Upper lobe of left lung (tissue), 4 donors: ENCODE measurements around the gene SIX5.

Source experiments
- EP300 ChIP-seq, 4 donors: sonication (generic); formaldehyde crosslinking; IDR thresholded peaks; one replicate each; pipeline ENCODE4 v1.5.1; 2017; ENCODE audit warnings: antibody characterized with exemption in 4 of 4, control low read depth in 2 of 4
- TF ChIP-seq, protein P1 (sequence below), 6 experiments: fragments of 450-650 bp in 4 of 6; fragments of 200-600 bp in 2 of 6; sonication (generic) in 2 of 6; IDR thresholded peaks; one replicate each; pipeline ENCODE4 v1.5.1; 2016 to 2019; ENCODE audit warnings: antibody characterized with exemption in 6 of 6

DNA sequence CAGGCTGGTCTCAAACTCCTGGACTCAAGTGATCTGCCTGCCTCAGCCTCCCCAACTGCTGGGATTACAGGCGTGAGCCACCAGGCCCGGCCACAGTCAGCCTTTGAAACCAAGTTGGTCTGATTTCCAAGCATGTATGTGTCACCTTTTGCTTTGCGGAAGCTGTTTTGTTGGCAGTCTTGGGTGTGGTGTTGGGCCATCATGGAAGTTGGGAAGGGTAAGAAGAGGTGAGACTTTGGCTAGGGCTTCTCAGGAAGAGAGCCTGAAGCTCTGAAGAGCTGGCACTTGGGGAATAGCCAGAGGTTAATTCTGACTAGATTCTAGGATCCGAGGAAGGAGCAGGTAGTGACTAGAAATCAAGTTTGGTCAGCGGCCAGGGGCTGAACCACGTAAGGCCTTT, 43.2 kb upstream of the SIX5 start:
- TF ChIP-seq EP300 (IDR thresholded peaks at IDR 0.05) = no peak
- TF ChIP-seq, protein P1, sequence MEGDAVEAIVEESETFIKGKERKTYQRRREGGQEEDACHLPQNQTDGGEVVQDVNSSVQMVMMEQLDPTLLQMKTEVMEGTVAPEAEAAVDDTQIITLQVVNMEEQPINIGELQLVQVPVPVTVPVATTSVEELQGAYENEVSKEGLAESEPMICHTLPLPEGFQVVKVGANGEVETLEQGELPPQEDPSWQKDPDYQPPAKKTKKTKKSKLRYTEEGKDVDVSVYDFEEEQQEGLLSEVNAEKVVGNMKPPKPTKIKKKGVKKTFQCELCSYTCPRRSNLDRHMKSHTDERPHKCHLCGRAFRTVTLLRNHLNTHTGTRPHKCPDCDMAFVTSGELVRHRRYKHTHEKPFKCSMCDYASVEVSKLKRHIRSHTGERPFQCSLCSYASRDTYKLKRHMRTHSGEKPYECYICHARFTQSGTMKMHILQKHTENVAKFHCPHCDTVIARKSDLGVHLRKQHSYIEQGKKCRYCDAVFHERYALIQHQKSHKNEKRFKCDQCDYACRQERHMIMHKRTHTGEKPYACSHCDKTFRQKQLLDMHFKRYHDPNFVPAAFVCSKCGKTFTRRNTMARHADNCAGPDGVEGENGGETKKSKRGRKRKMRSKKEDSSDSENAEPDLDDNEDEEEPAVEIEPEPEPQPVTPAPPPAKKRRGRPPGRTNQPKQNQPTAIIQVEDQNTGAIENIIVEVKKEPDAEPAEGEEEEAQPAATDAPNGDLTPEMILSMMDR (IDR thresholded peaks at IDR 0.05) = no peak
